GM12801 (cell line): Measurements from ENCODE around the gene ABCB1.

Experiments used
- TF ChIP-seq, protein P1 (sequence below): IDR thresholded peaks from one replicate; pipeline ENCODE4 v1.5.1; 2011; ENCODE audit warnings: control low read depth; ENCODE audit not compliant: insufficient read length; ENCODE audit errors: extremely low read depth

Gene ABCB1

DNA sequence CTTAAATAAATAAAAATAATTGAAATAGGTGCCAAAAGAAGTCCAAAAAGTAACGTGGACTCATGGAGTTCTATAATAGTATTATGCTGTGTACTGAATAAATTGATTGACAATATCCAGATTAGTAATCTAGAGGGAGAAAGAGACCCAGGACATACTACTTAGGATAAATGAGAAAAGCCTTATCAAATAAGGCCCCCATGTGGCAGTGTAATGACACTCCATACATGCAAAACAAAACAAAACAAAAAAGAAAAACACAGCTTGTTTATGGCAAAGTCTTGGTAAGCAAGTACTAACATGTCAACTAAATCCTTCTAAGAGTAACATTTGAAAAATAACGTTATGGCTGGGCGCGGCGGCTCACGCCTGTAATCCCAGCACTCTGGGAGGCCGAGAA lies 23.9 kb upstream of the ABCB1 start:
- TF ChIP-seq, protein P1, sequence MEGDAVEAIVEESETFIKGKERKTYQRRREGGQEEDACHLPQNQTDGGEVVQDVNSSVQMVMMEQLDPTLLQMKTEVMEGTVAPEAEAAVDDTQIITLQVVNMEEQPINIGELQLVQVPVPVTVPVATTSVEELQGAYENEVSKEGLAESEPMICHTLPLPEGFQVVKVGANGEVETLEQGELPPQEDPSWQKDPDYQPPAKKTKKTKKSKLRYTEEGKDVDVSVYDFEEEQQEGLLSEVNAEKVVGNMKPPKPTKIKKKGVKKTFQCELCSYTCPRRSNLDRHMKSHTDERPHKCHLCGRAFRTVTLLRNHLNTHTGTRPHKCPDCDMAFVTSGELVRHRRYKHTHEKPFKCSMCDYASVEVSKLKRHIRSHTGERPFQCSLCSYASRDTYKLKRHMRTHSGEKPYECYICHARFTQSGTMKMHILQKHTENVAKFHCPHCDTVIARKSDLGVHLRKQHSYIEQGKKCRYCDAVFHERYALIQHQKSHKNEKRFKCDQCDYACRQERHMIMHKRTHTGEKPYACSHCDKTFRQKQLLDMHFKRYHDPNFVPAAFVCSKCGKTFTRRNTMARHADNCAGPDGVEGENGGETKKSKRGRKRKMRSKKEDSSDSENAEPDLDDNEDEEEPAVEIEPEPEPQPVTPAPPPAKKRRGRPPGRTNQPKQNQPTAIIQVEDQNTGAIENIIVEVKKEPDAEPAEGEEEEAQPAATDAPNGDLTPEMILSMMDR, result no peak

DNA sequence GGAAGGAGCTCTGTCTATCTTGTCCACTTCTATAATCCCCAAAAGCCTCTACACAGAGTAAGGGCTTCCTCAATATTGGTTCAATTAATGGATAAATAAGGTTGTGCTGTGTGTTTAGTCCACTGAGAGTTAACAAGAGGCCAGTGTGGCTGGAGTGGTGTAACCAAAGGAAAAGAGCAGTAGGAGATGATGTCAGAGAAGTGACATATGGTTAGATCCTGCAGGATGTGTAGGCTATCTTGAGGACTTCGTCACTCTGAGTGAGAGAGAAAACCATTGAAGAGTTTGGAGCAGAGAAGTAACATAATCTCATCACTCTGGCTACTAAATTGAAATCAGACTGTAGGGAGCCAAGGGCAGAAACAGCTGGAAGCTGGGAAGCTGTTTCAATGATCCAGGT lies 14.5 kb upstream of the ABCB1 start:
- TF ChIP-seq, protein P1, result no peak

DNA sequence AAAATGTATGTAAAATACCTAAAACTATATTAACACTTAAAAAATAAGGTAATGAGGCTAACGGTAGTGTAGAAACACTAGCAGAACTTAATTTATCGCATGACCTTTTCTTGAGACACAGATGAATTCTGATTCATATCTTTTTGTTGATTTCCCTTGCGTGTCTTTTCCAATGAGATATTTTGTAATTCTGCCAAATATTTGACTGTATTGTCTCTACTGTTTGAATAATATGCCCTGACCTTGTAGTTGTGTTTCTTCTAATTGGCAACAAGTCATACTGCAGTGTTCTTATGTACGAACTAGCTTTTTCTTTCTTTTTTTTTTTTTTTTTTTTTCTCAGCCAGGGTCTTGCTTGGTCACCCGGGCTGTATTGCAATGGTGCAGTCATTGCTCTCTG lies 9.2 kb upstream of the ABCB1 start:
- TF ChIP-seq, protein P1, result no peak

DNA sequence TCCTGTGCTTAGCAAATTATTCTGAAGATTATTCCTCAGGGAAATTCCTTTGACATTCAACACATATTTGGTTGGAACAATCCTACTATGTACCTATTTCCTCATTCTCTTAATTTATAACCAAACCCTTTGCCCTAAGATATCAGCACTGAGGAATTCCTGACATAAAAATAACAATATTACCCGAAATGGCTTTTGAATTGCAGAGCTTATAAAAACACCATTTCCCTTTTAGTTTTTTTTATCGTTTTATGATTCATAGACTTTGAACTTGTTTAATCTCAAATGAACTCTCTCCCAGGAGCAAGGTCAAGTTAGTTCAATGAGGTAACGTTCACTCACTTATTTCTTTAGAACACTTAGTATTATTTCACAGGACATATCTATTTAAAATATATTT lies 7.7 kb upstream of the ABCB1 start:
- TF ChIP-seq, protein P1, result no peak

DNA sequence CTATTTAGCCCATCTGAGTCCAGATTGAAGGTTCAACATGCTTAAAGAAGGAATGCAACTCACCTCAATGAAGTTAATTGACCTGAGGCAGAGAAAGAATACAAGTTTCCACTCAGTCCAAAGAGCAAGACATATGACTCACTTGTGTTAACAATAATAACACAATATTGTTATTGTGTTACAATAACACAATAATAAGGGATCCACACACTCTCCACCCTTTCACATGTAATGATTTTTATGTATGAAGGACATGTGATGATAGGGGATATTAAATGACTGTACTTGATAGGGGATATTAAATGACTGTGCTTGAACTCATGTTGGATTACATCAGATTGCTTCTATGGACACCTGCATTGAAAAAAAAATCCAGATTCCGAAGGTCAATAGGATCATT lies 3.6 kb upstream of the ABCB1 start:
- TF ChIP-seq, protein P1, result no peak

DNA sequence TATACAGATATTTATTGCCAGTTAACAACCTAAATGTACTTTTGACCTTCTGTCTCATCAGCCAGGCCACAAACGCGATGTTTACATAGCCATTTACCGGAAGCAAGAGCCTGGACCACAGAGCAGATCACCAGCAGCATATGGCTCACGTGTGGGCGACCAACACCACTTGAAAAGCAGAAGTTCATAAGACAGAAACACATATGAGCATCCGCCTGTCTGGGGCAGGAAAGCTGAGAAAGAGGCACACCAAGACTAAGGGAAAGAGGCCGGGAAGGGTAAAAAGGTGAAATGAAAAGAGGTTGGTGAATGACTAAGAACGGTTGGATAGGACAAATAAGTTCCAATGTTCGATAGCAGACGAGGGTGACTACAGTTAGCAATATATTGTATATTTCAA lies 1.3 kb downstream of the ABCB1 start:
- TF ChIP-seq, protein P1, result no peak

DNA sequence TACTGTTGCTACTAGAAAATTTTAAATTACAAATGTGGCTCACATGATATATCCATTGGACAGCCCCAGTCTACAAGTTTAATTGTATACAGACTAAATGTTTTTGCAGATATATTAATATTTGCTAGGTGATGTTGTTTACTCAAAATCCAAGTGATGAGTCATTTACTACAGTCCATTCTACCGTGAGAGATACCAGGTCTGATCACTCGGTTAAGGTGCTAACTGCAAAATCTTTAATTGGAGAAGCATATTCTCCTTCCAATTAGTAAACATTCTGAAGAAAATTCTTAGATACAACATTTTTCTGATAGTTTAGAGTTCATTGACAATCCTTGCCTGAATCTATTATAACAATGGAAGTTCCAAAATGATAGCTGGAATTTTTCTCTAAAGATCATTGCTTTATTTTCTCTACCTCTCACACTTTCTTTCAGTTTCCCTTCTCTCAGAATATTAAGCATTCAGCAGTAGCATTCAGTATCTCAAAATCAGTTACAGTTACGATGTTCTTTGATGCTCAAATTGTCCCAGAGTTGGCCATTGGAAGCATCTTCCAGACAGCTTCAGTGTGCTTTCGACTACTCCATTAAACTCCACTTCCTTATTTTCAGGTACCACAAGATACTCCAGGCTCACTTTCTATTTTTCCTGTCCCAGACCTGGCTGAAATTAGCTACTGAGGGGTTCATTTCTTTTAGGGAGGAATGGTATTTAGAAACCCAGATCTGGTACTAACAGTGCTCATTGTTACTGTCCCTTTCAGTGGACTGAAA lies 2.3 kb downstream of the ABCB1 start:
- TF ChIP-seq, protein P1, result no peak
